Measurements from ENCODE around the gene ELOVL5. TPM values are rescaled to one million over a fixed set of nuclear protein-coding genes. Genes with fewer than 3 reads are reported as not detected.

The ELOVL5 gene
- total and polyA plus RNA-seq, 2 donors (not counting 1 experiment from before 2014, with no cell fraction given): 128 to 144 TPM

GRCh38 chr6:53325785-53326184 lies 23.0 kb downstream of the ELOVL5 start:
- intact Hi-C loops (cut with micrococcal nuclease): no loop called here
- Histone ChIP-seq H3K27me3 (replicated peaks in 1 of 4; ENCODE audit: control extremely low read depth in 1 of 4, control insufficient read depth in 3 of 4, insufficient read depth in 4 of 4, low read length in 3 of 4) (no peaks in the 10 kb centered on the region), H3K4me1 (ENCODE audit: control insufficient read depth in 2 of 2, insufficient read depth in 2 of 2, low read length in 2 of 2) (peaks cover 52 to 60% of the 10 kb centered on the region in 2 donors), H4K20me1 (ENCODE audit: control insufficient read depth, insufficient read depth, low read length, poor library complexity, severe bottlenecking) (peaks cover 47% of the 10 kb centered on the region), H3K27ac (ENCODE audit: low read length in 2 of 2) (peak overlapping the region; percentile 15 to 69), H3K9ac (ENCODE audit: low read length) (no peak overlapping the region), H3K4me3 (ENCODE audit: control extremely low read depth in 1 of 5, extremely low read depth in 1 of 5, insufficient read depth in 1 of 5, low read depth in 2 of 5, low read length in 4 of 5) (no peak overlapping the region), H2AFZ (ENCODE audit: insufficient read depth, low read depth, low read length, poor library complexity, severe bottlenecking) (no peak overlapping the region), H3K36me3 (replicated peaks in 1 of 2; ENCODE audit: control extremely low read depth in 1 of 2, control insufficient read depth in 1 of 2, extremely low read depth in 1 of 2, insufficient read depth in 2 of 2, low read length in 1 of 2) (peaks cover 3 to 44% of the 10 kb centered on the region in 2 experiments), H3K79me2 (ENCODE audit: control insufficient read depth, insufficient read depth, low read length) (peaks cover 98% of the 10 kb centered on the region), H3K9me3 (ENCODE audit: control extremely low read depth in 1 of 3, control insufficient read depth in 2 of 3, insufficient read depth in 1 of 3, low read length in 2 of 3) (no peaks in the 10 kb centered on the region), H3K4me2 (replicated peaks; ENCODE audit: low read depth, low read length, poor library complexity, severe bottlenecking) (peak overlapping the region; percentile 9)
- ChIA-PET CTCF (no interaction called here), POLR2A (no interaction called here)
- TF ChIP-seq CTCF (IDR thresholded peaks at IDR 0.05) (no peak), EZH2 (IDR thresholded peaks at IDR 0.05; ENCODE audit: borderline replicate concordance, insufficient read depth, low read depth, low read length, poor library complexity, severe bottlenecking) (no peak)
- H3K4me3 Mint-ChIP-seq: peak overlapping the region; percentile 8
- peaks cover 72% of the 10 kb centered on the region for H3K4me1 Mint-ChIP-seq
- no peaks in the 10 kb centered on the region for H3K27me3 Mint-ChIP-seq
- DNase-seq: no peak
- WGBS (ENCODE audit: insufficient coverage): 93% methylated on average over 6 of the region's 6 CpGs
- ATAC-seq (ENCODE audit: low read depth): no peak
- H3K9me3 Mint-ChIP-seq (ENCODE audit: insufficient read depth): no peaks in the 10 kb centered on the region
- peak overlapping the region; percentile 86 for H3K27ac Mint-ChIP-seq

- no peak for DNase-seq
- Mint-ChIP-seq H3K27ac (peak overlapping the region; percentile 76), H3K4me3 (peak overlapping the region; percentile 7), H3K27me3 (no peaks in the 10 kb centered on the region), H3K4me1 (peaks cover 73% of the 10 kb centered on the region), H3K9me3 (ENCODE audit: insufficient read depth) (no peaks in the 10 kb centered on the region)
- Histone ChIP-seq H3K4me1 (ENCODE audit: control insufficient read depth in 2 of 2, insufficient read depth in 2 of 2, low read length in 2 of 2) (peaks cover 48 to 51% of the 10 kb centered on the region in 2 donors), H4K20me1 (ENCODE audit: control insufficient read depth, insufficient read depth, low read length, poor library complexity, severe bottlenecking) (peaks cover 54% of the 10 kb centered on the region), H3K4me2 (replicated peaks; ENCODE audit: low read depth, low read length, poor library complexity, severe bottlenecking) (peak overlapping the region; percentile 1), H3K9ac (ENCODE audit: low read length) (no peak overlapping the region), H3K4me3 (ENCODE audit: control extremely low read depth in 1 of 5, extremely low read depth in 1 of 5, insufficient read depth in 1 of 5, low read depth in 2 of 5, low read length in 4 of 5) (no peak overlapping the region), H3K27ac (ENCODE audit: low read length in 2 of 2) (peak overlapping the region in 1 of 2 donors; percentile 49), H2AFZ (ENCODE audit: insufficient read depth, low read depth, low read length, poor library complexity, severe bottlenecking) (no peak overlapping the region), H3K36me3 (replicated peaks in 1 of 2; ENCODE audit: control extremely low read depth in 1 of 2, control insufficient read depth in 1 of 2, extremely low read depth in 1 of 2, insufficient read depth in 2 of 2, low read length in 1 of 2) (peaks cover 1 to 39% of the 10 kb centered on the region in 2 experiments), H3K9me3 (ENCODE audit: control extremely low read depth in 1 of 3, control insufficient read depth in 2 of 3, insufficient read depth in 1 of 3, low read length in 2 of 3) (peaks cover 0 to 3% (median 0%) of the 10 kb centered on the region in 3 donors), H3K79me2 (ENCODE audit: control insufficient read depth, insufficient read depth, low read length) (peaks cover 100% of the 10 kb centered on the region), H3K27me3 (replicated peaks in 1 of 4; ENCODE audit: control extremely low read depth in 1 of 4, control insufficient read depth in 3 of 4, insufficient read depth in 4 of 4, low read length in 3 of 4) (no peaks in the 10 kb centered on the region)
- TF ChIP-seq EZH2 (IDR thresholded peaks at IDR 0.05; ENCODE audit: borderline replicate concordance, insufficient read depth, low read depth, low read length, poor library complexity, severe bottlenecking) (no peak), CTCF (IDR thresholded peaks at IDR 0.05) (no peak)
- intact Hi-C loops (cut with micrococcal nuclease): no loop called here
- CTCF ChIA-PET: interaction anchor here (0.5 to 2.6 kb wide), 13 partner anchors 9 to 171 kb away, joined by 3 to 13 read pairs (median 3); partner anchors contain the start of gene ELOVL5
- ATAC-seq (ENCODE audit: low read depth): no peak
- POLR2A ChIA-PET: no interaction called here
- WGBS (ENCODE audit: insufficient coverage): 90% methylated on average over 2 of the region's 8 CpGs
Measured at GRCh38 chr6:53322188-53323029, 26.3 kb downstream of the ELOVL5 start.
